AG09309 (cell line): ENCODE measurements around the gene LCLAT1.

ENCODE experiments used
- DNase-seq: peaks from one replicate; pipeline ENCODE4 v3.0.0-alpha.2; 2010; ENCODE audit warnings: low read depth
- H3K4me3 ChIP-seq: 2 replicates; pipeline ENCODE4 v1.5.1; 2011; ENCODE audit warnings: mild to moderate bottlenecking, low read depth, low read length, moderate library complexity; ENCODE audit not compliant: control insufficient read depth
- CTCF ChIP-seq: IDR thresholded peaks from 2 replicates; pipeline ENCODE4 v1.5.1; 2011; ENCODE audit warnings: mild to moderate bottlenecking, low read depth, low read length, inconsistent platforms; ENCODE audit not compliant: insufficient read depth, control insufficient read depth; ENCODE audit errors: missing control alignments

LCLAT1 gene

GRCh38 chr2:30424231-30424630 is 22.8 kb upstream of the LCLAT1 start:
- DNase-seq: no peak
- no peak overlapping the region for H3K4me3 ChIP-seq
- TF ChIP-seq CTCF: no peak

- DNase-seq: no peak
- no peak overlapping the region for H3K4me3 ChIP-seq
- TF ChIP-seq CTCF: no peak
Measured at GRCh38 chr2:30425326-30425725, 21.7 kb upstream of the LCLAT1 start.

- DNase-seq: no peak
- no peak overlapping the region for H3K4me3 ChIP-seq
- TF ChIP-seq CTCF: no peak
Measured at GRCh38 chr2:30427606-30428347, 19.3 kb upstream of the LCLAT1 start.

GRCh38 chr2:30428348-30428662 is 18.7 kb upstream of the LCLAT1 start:
- no peak overlapping the region for H3K4me3 ChIP-seq
- no peak for DNase-seq
- no peak for TF ChIP-seq CTCF

- no peak overlapping the region for H3K4me3 ChIP-seq
- DNase-seq: no peak
- TF ChIP-seq CTCF: no peak
Measured at GRCh38 chr2:30428827-30429461, 18.1 kb upstream of the LCLAT1 start.

GRCh38 chr2:30433541-30434299 is 13.3 kb upstream of the LCLAT1 start:
- no peak for TF ChIP-seq CTCF
- H3K4me3 ChIP-seq: no peak overlapping the region
- DNase-seq: no peak
